Activated T-helper 2 cell treated with anti-CD3 and anti-CD28 coated beads, Interferon-gamma antibody, Interleukin-2, Interleukin-4, amounts not matched to agents 10 μg/mL and 5 μg/mL and 100 μg/mL, durations not matched to agents 14 hours and 24 hours and 36 hours (primary cell): ENCODE data around the gene HPS1. TPM values are rescaled to one million over a fixed set of nuclear protein-coding genes. Genes with fewer than 3 reads are reported as not detected.
"Not testable (repeated sequence)": the region's sequence is repeated elsewhere in the genome, so short reads cannot be mapped to it uniquely, and the experiment has no call there.

Experiments used
- DNase-seq: peaks from one replicate; pipeline ENCODE4 v3.0.0; 2021; ENCODE audit warnings: low spot score
- H3K27ac Mint-ChIP-seq: one replicate; pipeline ENCODE4 v1.8.0; 2021; ENCODE audit warnings: mixed read lengths
- H3K27me3 Mint-ChIP-seq: one replicate; pipeline ENCODE4 v1.8.0; 2021; ENCODE audit warnings: low read depth, mixed read lengths
- H3K36me3 Mint-ChIP-seq: one replicate; pipeline ENCODE4 v1.8.0; 2021; ENCODE audit warnings: low read depth, mixed read lengths
- H3K4me1 Mint-ChIP-seq: one replicate; pipeline ENCODE4 v1.8.0; 2021; ENCODE audit warnings: low read depth, mixed read lengths
- H3K4me3 Mint-ChIP-seq: one replicate; pipeline ENCODE4 v1.8.0; 2021; ENCODE audit warnings: low read depth, mild to moderate bottlenecking, moderate library complexity, mixed read lengths
- H3K9me3 Mint-ChIP-seq: one replicate; pipeline ENCODE4 v1.8.0; 2021; ENCODE audit warnings: mixed read lengths
- intact Hi-C: fragments of 100-400 bp; cut with micrococcal nuclease; formaldehyde crosslinking; loops from one replicate; pipeline ENCODE4 v1.15.1; 2023
- total RNA-seq: library from RNA; stranded (reverse); gene quantifications from 2 replicates; pipeline ENCODE4 v1.2.3, GENCODE V29; 2022

HPS1 gene
- total RNA-seq, 1 donor from 2014 or later, result 62.0 TPM

- DNase-seq, result no peak
- intact Hi-C loops, result no loop called here
- Mint-ChIP-seq H3K4me3 (no peak overlapping the region), H3K4me1 (no peaks in the 10 kb centered on the region), H3K36me3 (no peaks in the 10 kb centered on the region), H3K9me3 (no peaks in the 10 kb centered on the region), H3K27ac (no peak overlapping the region), H3K27me3 (no peaks in the 10 kb centered on the region)
Observed at GRCh38 chr10:98397089-98397600, 49.6 kb downstream of the HPS1 start.

- intact Hi-C loops, result no loop called here
- H3K9me3 Mint-ChIP-seq, result no peaks in the 10 kb centered on the region
Observed at GRCh38 chr10:98396096-98397063, 50.4 kb downstream of the HPS1 start.

GRCh38 chr10:98394851-98395440, 51.8 kb downstream of the HPS1 start:
- peaks cover 9% of the 10 kb centered on the region for H3K4me1 Mint-ChIP-seq
- no peaks in the 10 kb centered on the region for H3K9me3 Mint-ChIP-seq
- H3K27ac Mint-ChIP-seq, result no peak overlapping the region
- DNase-seq, result no peak
- intact Hi-C loops, result no loop called here
- H3K4me3 Mint-ChIP-seq, result no peak overlapping the region
- H3K36me3 Mint-ChIP-seq, result no peaks in the 10 kb centered on the region
- no peaks in the 10 kb centered on the region for H3K27me3 Mint-ChIP-seq

More at GRCh38 chr10:98396096-98397063, 50.4 kb downstream of the HPS1 start:
- Mint-ChIP-seq H3K4me3 (no peak overlapping the region), H3K4me1 (peaks cover 3% of the 10 kb centered on the region), H3K27ac (no peak overlapping the region), H3K27me3 (no peaks in the 10 kb centered on the region), H3K36me3 (no peaks in the 10 kb centered on the region)
- DNase-seq, result no peak

- H3K4me3 Mint-ChIP-seq, result no peak overlapping the region
- H3K9me3 Mint-ChIP-seq, result no peaks in the 10 kb centered on the region
- no peak for DNase-seq
- intact Hi-C loops, result no loop called here
- no peak overlapping the region for H3K27ac Mint-ChIP-seq
- H3K4me1 Mint-ChIP-seq, result peaks cover 9% of the 10 kb centered on the region
- H3K27me3 Mint-ChIP-seq, result no peaks in the 10 kb centered on the region
- no peaks in the 10 kb centered on the region for H3K36me3 Mint-ChIP-seq
Observed at GRCh38 chr10:98391578-98391991, 55.1 kb downstream of the HPS1 start.

GRCh38 chr10:98391065-98391464, 55.7 kb downstream of the HPS1 start:
- Mint-ChIP-seq H3K27me3 (no peaks in the 10 kb centered on the region), H3K9me3 (no peaks in the 10 kb centered on the region), H3K4me1 (peaks cover 9% of the 10 kb centered on the region), H3K27ac (no peak overlapping the region), H3K36me3 (no peaks in the 10 kb centered on the region), H3K4me3 (no peak overlapping the region)
- intact Hi-C loops, result no loop called here
- DNase-seq, result no peak

GRCh38 chr10:98390406-98390805, 56.3 kb downstream of the HPS1 start:
- no peaks in the 10 kb centered on the region for H3K36me3 Mint-ChIP-seq
- no peak for DNase-seq
- no peak overlapping the region for H3K27ac Mint-ChIP-seq
- H3K9me3 Mint-ChIP-seq, result no peaks in the 10 kb centered on the region
- H3K4me1 Mint-ChIP-seq, result peaks cover 9% of the 10 kb centered on the region
- no peaks in the 10 kb centered on the region for H3K27me3 Mint-ChIP-seq
- intact Hi-C loops, result no loop called here
- no peak overlapping the region for H3K4me3 Mint-ChIP-seq

- no peak overlapping the region for H3K4me3 Mint-ChIP-seq
- no peak overlapping the region for H3K27ac Mint-ChIP-seq
- intact Hi-C loops, result no loop called here
- no peaks in the 10 kb centered on the region for H3K36me3 Mint-ChIP-seq
- no peak for DNase-seq
- peaks cover 9% of the 10 kb centered on the region for H3K4me1 Mint-ChIP-seq
- no peaks in the 10 kb centered on the region for H3K9me3 Mint-ChIP-seq
- no peaks in the 10 kb centered on the region for H3K27me3 Mint-ChIP-seq
Observed at GRCh38 chr10:98389398-98389797, 57.3 kb downstream of the HPS1 start.

- intact Hi-C loops, result no loop called here
- no peaks in the 10 kb centered on the region for H3K36me3 Mint-ChIP-seq
- no peak overlapping the region for H3K27ac Mint-ChIP-seq
- no peak for DNase-seq
- H3K9me3 Mint-ChIP-seq, result no peaks in the 10 kb centered on the region
- H3K27me3 Mint-ChIP-seq, result no peaks in the 10 kb centered on the region
- H3K4me3 Mint-ChIP-seq, result no peak overlapping the region
- peaks cover 9% of the 10 kb centered on the region for H3K4me1 Mint-ChIP-seq
Observed at GRCh38 chr10:98388101-98388655, 58.6 kb downstream of the HPS1 start.

GRCh38 chr10:98384531-98385133, 62.1 kb downstream of the HPS1 start:
- intact Hi-C loops, result no loop called here
- H3K4me1 Mint-ChIP-seq, result no peaks in the 10 kb centered on the region
- no peak overlapping the region for H3K4me3 Mint-ChIP-seq
- no peaks in the 10 kb centered on the region for H3K9me3 Mint-ChIP-seq
- H3K27ac Mint-ChIP-seq, result no peak overlapping the region
- H3K36me3 Mint-ChIP-seq, result no peaks in the 10 kb centered on the region
- no peaks in the 10 kb centered on the region for H3K27me3 Mint-ChIP-seq
- no peak for DNase-seq

- H3K27me3 Mint-ChIP-seq, result no peaks in the 10 kb centered on the region
- no peak for DNase-seq
- H3K4me1 Mint-ChIP-seq, result no peaks in the 10 kb centered on the region
- no peak overlapping the region for H3K27ac Mint-ChIP-seq
- no peaks in the 10 kb centered on the region for H3K9me3 Mint-ChIP-seq
- no peak overlapping the region for H3K4me3 Mint-ChIP-seq
- H3K36me3 Mint-ChIP-seq, result no peaks in the 10 kb centered on the region
- intact Hi-C loops, result no loop called here
Observed at GRCh38 chr10:98383869-98384268, 62.9 kb downstream of the HPS1 start.

- H3K36me3 Mint-ChIP-seq, H3K27me3 Mint-ChIP-seq, H3K27ac Mint-ChIP-seq, H3K4me3 Mint-ChIP-seq, DNase-seq, H3K4me1 Mint-ChIP-seq, intact Hi-C loops, H3K9me3 Mint-ChIP-seq: not testable (repeated sequence)
Observed at GRCh38 chr10:98383134-98383667, 63.5 kb downstream of the HPS1 start.

- H3K4me1 Mint-ChIP-seq, result no peaks in the 10 kb centered on the region
- H3K4me3 Mint-ChIP-seq, result no peak overlapping the region
- intact Hi-C loops, result no loop called here
- no peak for DNase-seq
- no peaks in the 10 kb centered on the region for H3K36me3 Mint-ChIP-seq
- H3K9me3 Mint-ChIP-seq, result no peaks in the 10 kb centered on the region
- no peak overlapping the region for H3K27ac Mint-ChIP-seq
- H3K27me3 Mint-ChIP-seq, result no peaks in the 10 kb centered on the region
Observed at GRCh38 chr10:98382691-98383101, 64.0 kb downstream of the HPS1 start.
